Spleen (tissue), 11 donors: ENCODE results near the gene PKMYT1. TPM values are rescaled to one million over a fixed set of nuclear protein-coding genes. Genes with fewer than 3 reads are reported as not detected.

Experiments used
- DNase-seq: peaks from one replicate; pipeline ENCODE4 v3.0.0-alpha.2; 2020
- H3K27ac ChIP-seq, 8 donors: fragments of 200-600 bp; sonication (generic) in 7 of 8; 1 replicate in 4 of 8; 2 replicates in 4 of 8; pipeline versions ENCODE4 v1.5.0 to v1.8.0; 2016 to 2021; ENCODE audit warnings: inconsistent platforms in 4 of 8, mild to moderate bottlenecking in 4 of 8, moderate library complexity in 1 of 8
- H3K27me3 ChIP-seq, 7 donors: fragments of 200-600 bp; sonication (generic) in 6 of 7; replicated peaks in 1 of 7; 1 replicate in 4 of 7; 2 replicates in 3 of 7; pipeline versions ENCODE4 v1.5.0 to v1.8.0; 2016 to 2021; ENCODE audit warnings: inconsistent platforms in 3 of 7, mild to moderate bottlenecking in 1 of 7
- H3K36me3 ChIP-seq, 6 donors: fragments of 200-600 bp; sonication (generic) in 5 of 6; 1 replicate in 4 of 6; 2 replicates in 2 of 6; pipeline versions ENCODE4 v1.5.0 to v1.8.0; 2016 to 2021; ENCODE audit warnings: inconsistent platforms in 2 of 6
- H3K4me1 ChIP-seq, 6 donors: fragments of 200-600 bp; sonication (generic) in 5 of 6; 1 replicate in 3 of 6; 2 replicates in 3 of 6; pipeline versions ENCODE4 v1.5.0 to v1.8.0; 2016 to 2021; ENCODE audit warnings: inconsistent platforms in 3 of 6
- H3K4me3 ChIP-seq, 8 donors: fragments of 200-600 bp; sonication (generic) in 7 of 8; 1 replicate in 4 of 8; 2 replicates in 4 of 8; pipeline versions ENCODE4 v1.5.0 to v1.8.0; 2016 to 2021; ENCODE audit warnings: inconsistent platforms in 4 of 8, mild to moderate bottlenecking in 4 of 8, moderate library complexity in 2 of 8
- H3K9me3 ChIP-seq, 8 donors: fragments of 200-600 bp; sonication (generic) in 7 of 8; 1 replicate in 4 of 8; 2 replicates in 4 of 8; pipeline versions ENCODE4 v1.5.0 to v1.8.0; 2016 to 2021; ENCODE audit warnings: inconsistent platforms in 4 of 8
- CTCF ChIP-seq, 11 experiments: fragments of 200-600 bp in 7 of 11; fragments of 450-650 bp in 4 of 11; sonication (generic) in 4 of 11; IDR thresholded peaks in 8 of 11; conservative IDR thresholded peaks in 3 of 11; 1 replicate in 7 of 11; 2 replicates in 4 of 11; pipeline versions ENCODE4 v1.4.0 to v1.8.0; 2016 to 2021; ENCODE audit warnings: antibody characterized with exemption in 11 of 11, inconsistent platforms in 4 of 11, mild to moderate bottlenecking in 1 of 11
- POLR2A ChIP-seq, 3 donors: fragments of 450-650 bp; IDR thresholded peaks; one replicate each; pipeline ENCODE4 v1.5.1; 2017; ENCODE audit warnings: antibody characterized with exemption in 3 of 3, mild to moderate bottlenecking in 1 of 3
- POLR2AphosphoS5 ChIP-seq, 3 donors: sonication (generic); formaldehyde crosslinking; IDR thresholded peaks; one replicate each; pipeline ENCODE4 v1.5.1; 2017; ENCODE audit warnings: antibody characterized with exemption in 3 of 3
- WGBS, 5 donors: extraction: QIAGEN DNeasy Blood & Tissue Kit in 3 of 5; methylation state at CpG; one replicate each; pipeline versions ENCODE4 v1.1.5 to v1.1.7; 2013 to 2018; 5-methylcytosine and 5-hydroxymethylcytosine counted together
- intact Hi-C: fragments of 100-400 bp; cut with DNase I; formaldehyde crosslinking; loops from one replicate; pipeline ENCODE4 v1.15.0; 2023; ENCODE audit warnings: low total_unique reads
- polyA plus RNA-seq, 3 donors: library from polyadenylated mRNA; stranded (reverse); fragments of 200-250 nt; gene quantifications; one replicate each; pipeline ENCODE4 v1.2.1, GENCODE V29; 2013
- total RNA-seq, 7 donors: library from RNA; depleted of rRNA in 3 of 7; stranded (reverse); fragments of >200 nt in 3 of 7; fragmentation: NEBNext Ultra II Directional in 4 of 7; extraction: Animal tissue kit (Norgen Biotek cat#: 25700) in 4 of 7; gene quantifications; one replicate each; pipeline versions ENCODE4 v1.1.0 to v1.2.1, GENCODE V29; 2016 to 2021
- donor health status: healthy with polysubstance abuse.
- donor health status: DM: no; HTN: no; CAD: no; lungs with moderate emphysema.
- donor health status: DM: no; HTN: no; CAD: no.
- donor health status: Bipolar disorder and iron deficiency.
- donor health status: healthy.
- donor health status: DM: no; HTN: no; CAD: no.
- donor health status: DM: yes; HTN: yes; CAD: no.

PKMYT1 gene
- total and polyA plus RNA-seq, 10 donors, result 3.3 to 11.3 (median 6.2) TPM

GRCh38 chr16:2981177-2981898 is 1.1 kb upstream of the PKMYT1 start:
- H3K36me3 ChIP-seq, result peaks cover 0 to 14% (median 0%) of the 10 kb centered on the region in 6 donors
- H3K27me3 ChIP-seq, result peaks cover 0 to 22% (median 5%) of the 10 kb centered on the region in 7 donors
- H3K4me1 ChIP-seq, result peaks cover 16 to 64% (median 38%) of the 10 kb centered on the region in 6 donors
- intact Hi-C loops, result no loop called here
- TF ChIP-seq POLR2AphosphoS5 (IDR thresholded peaks at IDR 0.05) (no peak), CTCF (IDR thresholded peaks at IDR 0.05 in 8 of 11, conservative IDR thresholded peaks at IDR 0.05 in 3 of 11) (no peak), POLR2A (IDR thresholded peaks at IDR 0.05) (no peak)
- peak overlapping the region in 5 of 8 donors; percentile 64 to 90 (median 73) for H3K4me3 ChIP-seq
- peak overlapping the region in 4 of 8 donors; percentile 89 to 94 (median 92) for H3K27ac ChIP-seq
- 63 to 82% (median 63%) methylated on average over 33 of the region's 33 CpGs for WGBS, 5 donors
- DNase-seq, result no peak
- no peaks in the 10 kb centered on the region for H3K9me3 ChIP-seq

DNA sequence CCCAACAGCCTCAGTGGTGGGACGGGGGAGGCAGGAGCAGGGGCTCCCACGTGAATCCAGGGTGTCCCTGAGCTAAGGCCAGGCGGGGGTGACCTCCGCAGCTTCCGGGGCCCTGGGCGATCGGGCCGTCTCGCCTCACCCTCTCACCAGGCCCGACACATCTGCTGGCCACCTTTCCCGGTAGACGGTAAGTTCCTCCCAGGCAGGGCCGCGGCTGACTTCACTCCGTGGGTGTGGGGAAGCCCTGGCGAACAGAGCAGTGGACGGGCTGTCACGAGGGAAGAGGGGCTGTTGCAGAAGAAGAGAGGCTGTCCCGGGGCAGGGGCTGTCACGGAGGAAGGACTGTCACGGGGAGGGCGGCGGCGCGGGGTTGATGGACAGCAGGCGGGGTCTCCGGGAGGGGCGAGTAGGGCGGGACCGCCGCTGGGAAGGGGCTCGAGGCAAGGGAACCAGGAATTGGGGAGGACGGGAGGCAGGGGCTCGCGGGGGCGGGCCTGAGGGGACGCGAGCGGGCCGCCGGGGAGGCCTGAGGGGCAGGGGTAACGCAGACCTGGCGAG is 498 bp downstream of the PKMYT1 start:
- Histone ChIP-seq H3K4me3 (peak overlapping the region; percentile 49 to 90 (median 73)), H3K4me1 (peaks cover 16 to 53% (median 35%) of the 10 kb centered on the region in 6 donors), H3K9me3 (no peaks in the 10 kb centered on the region), H3K36me3 (peaks cover 0 to 30% (median 0%) of the 10 kb centered on the region in 6 donors), H3K27ac (peak overlapping the region in 4 of 8 donors; percentile 89 to 94 (median 92)), H3K27me3 (peaks cover 0 to 19% (median 5%) of the 10 kb centered on the region in 7 donors)
- 1 to 13% (median 7%) methylated on average over 23 to 43 of the region's 43 CpGs for WGBS, 5 donors
- DNase-seq, result no peak
- TF ChIP-seq POLR2A (IDR thresholded peaks at IDR 0.05) (no peak), CTCF (IDR thresholded peaks at IDR 0.05 in 8 of 11, conservative IDR thresholded peaks at IDR 0.05 in 3 of 11) (no peak), POLR2AphosphoS5 (IDR thresholded peaks at IDR 0.05) (no peak)
- intact Hi-C loops, result no loop called here

DNA sequence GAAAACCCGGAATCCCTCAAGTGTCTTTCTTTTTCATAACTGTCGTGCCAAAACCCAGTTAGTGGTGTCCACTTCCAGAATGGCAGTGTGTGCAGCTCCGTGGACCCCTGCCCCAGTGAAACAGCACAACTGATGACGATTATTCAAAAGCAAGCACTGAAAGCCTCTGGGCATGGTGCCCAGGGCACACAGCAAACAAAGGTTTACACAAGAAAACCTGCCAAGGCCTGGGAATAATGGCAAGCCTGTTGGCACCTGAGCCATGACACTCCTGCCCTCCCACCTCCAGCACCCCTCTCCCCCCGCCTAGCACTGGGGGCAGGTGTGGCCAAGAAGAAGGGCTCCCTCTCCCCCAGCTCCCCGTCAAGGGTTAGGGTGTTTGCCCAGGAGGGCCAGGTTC is 2.8 kb downstream of the PKMYT1 start:
- no peak for TF ChIP-seq POLR2A (IDR thresholded peaks at IDR 0.05)
- no peak for TF ChIP-seq CTCF (IDR thresholded peaks at IDR 0.05 in 8 of 11, conservative IDR thresholded peaks at IDR 0.05 in 3 of 11)
- no peak for TF ChIP-seq POLR2AphosphoS5 (IDR thresholded peaks at IDR 0.05)
- 85 to 98% (median 95%) methylated on average over 5 to 6 of the region's 6 CpGs for WGBS, 5 donors
- no peaks in the 10 kb centered on the region for H3K9me3 ChIP-seq
- H3K4me1 ChIP-seq, result peaks cover 6 to 33% (median 21%) of the 10 kb centered on the region in 6 donors
- DNase-seq, result no peak
- H3K36me3 ChIP-seq, result peaks cover 0 to 53% (median 0%) of the 10 kb centered on the region in 6 donors
- H3K4me3 ChIP-seq, result no peak overlapping the region
- H3K27ac ChIP-seq, result no peak overlapping the region
- peaks cover 0 to 13% (median 5%) of the 10 kb centered on the region in 7 donors for H3K27me3 ChIP-seq
- intact Hi-C loops, result no loop called here

GRCh38 chr16:2976673-2977072 is 3.6 kb downstream of the PKMYT1 start:
- Histone ChIP-seq H3K36me3 (peaks cover 0 to 61% (median 0%) of the 10 kb centered on the region in 6 donors), H3K4me1 (peaks cover 6 to 29% (median 21%) of the 10 kb centered on the region in 6 donors), H3K9me3 (no peaks in the 10 kb centered on the region), H3K27me3 (peaks cover 0 to 13% (median 5%) of the 10 kb centered on the region in 7 donors), H3K4me3 (no peak overlapping the region), H3K27ac (no peak overlapping the region)
- no peak for DNase-seq
- 85 to 99% (median 95%) methylated on average over 10 to 15 of the region's 15 CpGs for WGBS, 5 donors
- TF ChIP-seq CTCF (IDR thresholded peaks at IDR 0.05 in 8 of 11, conservative IDR thresholded peaks at IDR 0.05 in 3 of 11), result no peak
- TF ChIP-seq POLR2A (IDR thresholded peaks at IDR 0.05), result no peak
- no peak for TF ChIP-seq POLR2AphosphoS5 (IDR thresholded peaks at IDR 0.05)
- intact Hi-C loops, result no loop called here
